ENCODE measurements around the gene DGKD. TPM values are rescaled to one million over a fixed set of nuclear protein-coding genes. Genes with fewer than 3 reads are reported as not detected.

DGKD gene
- total RNA-seq, 1 donor from 2014 or later, result 69.3 TPM

GRCh38 chr2:233352141-233352842 is 2.0 kb upstream of the DGKD start:
- ATAC-seq, result no peak
- Histone ChIP-seq H3K4me1 (peaks cover 37% of the 10 kb centered on the region), H3K27me3 (ENCODE audit: low read depth) (no peaks in the 10 kb centered on the region), H3K36me3 (no peaks in the 10 kb centered on the region), H3K9me3 (no peaks in the 10 kb centered on the region), H3K4me3 (no peak overlapping the region), H3K27ac (no peak overlapping the region)
- DNase-seq, result no peak
- intact Hi-C loops (cut with DNase I), result no loop called here
- TF ChIP-seq CTCF (IDR thresholded peaks at IDR 0.05), result no peak

- DNase-seq, result peak; percentile 61
- intact Hi-C loops (cut with DNase I), result no loop called here
- H3K4me3 ChIP-seq, result peak overlapping the region; percentile 75
- no peak for TF ChIP-seq CTCF (IDR thresholded peaks at IDR 0.05)
- no peaks in the 10 kb centered on the region for H3K27me3 ChIP-seq (ENCODE audit: low read depth)
- peak in 1 of 2 donors; percentile 7 for ATAC-seq
- no peaks in the 10 kb centered on the region for H3K9me3 ChIP-seq
- no peaks in the 10 kb centered on the region for H3K36me3 ChIP-seq
- peaks cover 45% of the 10 kb centered on the region for H3K4me1 ChIP-seq
- peak overlapping the region; percentile 77 for H3K27ac ChIP-seq
These were observed 1.1 kb upstream of the DGKD start for GRCh38 chr2:233353101-233353768.

GRCh38 chr2:233354500-233354924 is 218 bp downstream of the DGKD start:
- peaks cover 45% of the 10 kb centered on the region for H3K4me1 ChIP-seq
- intact Hi-C loops (cut with DNase I), result no loop called here
- no peaks in the 10 kb centered on the region for H3K9me3 ChIP-seq
- ATAC-seq (peak; percentile 1 to 2), DNase-seq (no peak)
- H3K4me3 ChIP-seq, result peak overlapping the region; percentile 75
- no peak for TF ChIP-seq CTCF (IDR thresholded peaks at IDR 0.05)
- H3K27me3 ChIP-seq (ENCODE audit: low read depth), result no peaks in the 10 kb centered on the region
- H3K36me3 ChIP-seq, result no peaks in the 10 kb centered on the region
- no peak overlapping the region for H3K27ac ChIP-seq

- Histone ChIP-seq H3K4me3 (peak overlapping the region; percentile 75), H3K27ac (peak overlapping the region; percentile 49), H3K27me3 (ENCODE audit: low read depth) (no peaks in the 10 kb centered on the region), H3K36me3 (no peaks in the 10 kb centered on the region), H3K4me1 (peaks cover 45% of the 10 kb centered on the region), H3K9me3 (no peaks in the 10 kb centered on the region)
- TF ChIP-seq CTCF (IDR thresholded peaks at IDR 0.05), result no peak
- intact Hi-C loops (cut with DNase I), result no loop called here
- ATAC-seq (peak in 1 of 2 donors; percentile 47), DNase-seq (peak; percentile 59)
These were observed 779 bp downstream of the DGKD start for GRCh38 chr2:233354971-233355574.

GRCh38 chr2:233355916-233356315 is 1.6 kb downstream of the DGKD start:
- no peak for TF ChIP-seq CTCF (IDR thresholded peaks at IDR 0.05)
- intact Hi-C loops (cut with DNase I), result no loop called here
- no peak for ATAC-seq
- H3K36me3 ChIP-seq, result no peaks in the 10 kb centered on the region
- H3K4me3 ChIP-seq, result peak overlapping the region; percentile 75
- DNase-seq, result no peak
- H3K27ac ChIP-seq, result no peak overlapping the region
- H3K27me3 ChIP-seq (ENCODE audit: low read depth), result no peaks in the 10 kb centered on the region
- H3K4me1 ChIP-seq, result peaks cover 42% of the 10 kb centered on the region
- no peaks in the 10 kb centered on the region for H3K9me3 ChIP-seq

Measured in lower lobe of right lung (tissue), 2 donors.